Fibroblast of skin of right biceps (primary cell): ENCODE measurements around the gene NXPH1.

Experiments
- DNase-seq: peaks from one replicate; pipeline ENCODE4 v3.0.0-alpha.2; 2013

The NXPH1 gene

DNA sequence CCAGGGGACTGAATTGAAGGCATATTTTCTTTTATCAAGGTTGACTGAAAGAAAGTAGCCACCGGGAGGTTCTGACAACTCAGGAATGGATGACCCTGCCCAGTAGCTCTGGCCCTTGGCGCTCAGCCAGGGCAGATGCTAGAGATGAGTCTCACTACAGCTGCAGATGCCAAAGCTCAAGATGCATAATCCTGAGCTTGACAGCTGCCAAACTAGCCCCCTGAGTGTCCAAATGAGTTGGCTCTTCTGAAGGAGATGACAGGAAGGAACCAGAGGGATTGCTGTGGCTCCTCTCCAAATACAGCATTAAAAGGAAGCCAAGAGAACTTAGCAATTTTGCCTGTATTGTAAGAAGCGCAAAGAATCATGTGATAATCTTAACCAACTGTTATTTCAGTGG is 78.4 kb downstream of the NXPH1 start:
- DNase-seq, result no peak

DNA sequence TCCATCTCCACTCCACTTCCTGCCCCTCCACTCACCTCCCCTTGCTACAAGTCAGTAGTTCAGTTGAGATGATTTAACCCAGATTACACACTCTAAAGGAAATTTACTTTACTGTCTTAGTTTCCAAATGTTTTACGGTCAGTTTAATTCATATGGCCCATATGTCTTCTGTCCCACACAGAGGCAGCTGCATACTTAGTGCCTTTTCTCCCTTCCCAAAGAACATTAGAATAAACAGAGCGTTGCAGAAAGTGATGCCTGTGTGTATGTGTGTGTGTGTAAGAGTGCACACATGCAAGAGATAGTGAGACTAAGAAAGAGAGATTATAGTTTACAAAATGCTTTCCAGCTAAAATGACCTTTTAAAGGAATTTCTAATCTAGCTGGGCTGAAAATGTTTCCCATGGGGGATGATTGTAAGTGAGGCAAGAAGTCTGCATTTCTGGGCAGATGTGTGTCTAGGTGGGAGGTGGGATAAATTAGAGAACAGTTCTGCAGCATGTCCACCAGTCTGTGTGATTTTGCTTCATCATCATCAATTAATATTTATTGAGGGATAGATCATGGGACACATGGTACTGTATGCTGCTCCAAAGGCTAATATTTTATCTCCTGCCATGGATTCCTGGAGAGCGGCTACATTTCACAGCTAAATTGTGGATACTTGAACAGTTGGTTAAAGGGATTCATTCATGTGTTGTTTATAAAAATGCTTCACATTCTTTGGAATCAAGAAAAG is 81.5 kb downstream of the NXPH1 start:
- no peak for DNase-seq

DNA sequence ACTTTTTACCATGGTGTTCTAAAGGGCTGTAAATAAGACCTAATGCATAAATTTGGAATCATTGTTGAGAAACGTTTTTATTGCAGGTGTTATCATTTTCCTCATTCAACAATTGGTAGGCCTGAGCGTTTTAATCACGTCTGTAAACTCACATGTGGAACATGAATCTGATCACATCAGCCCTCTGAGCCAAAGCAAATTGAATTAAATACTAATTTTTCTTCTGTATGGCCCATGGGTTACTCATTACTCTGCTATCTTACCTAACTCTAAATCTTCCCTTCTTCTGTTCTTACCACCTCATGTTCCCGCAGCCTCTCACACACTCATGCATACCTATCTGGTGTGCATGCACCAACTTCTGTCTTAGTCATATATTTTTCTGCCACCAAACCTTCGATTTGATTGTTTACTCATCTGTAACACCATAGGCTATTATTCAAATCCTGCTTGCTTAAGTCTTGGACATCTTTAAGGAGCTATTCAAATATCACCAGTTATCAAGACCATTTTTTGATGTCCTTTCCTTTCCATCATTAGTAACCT is 82.3 kb downstream of the NXPH1 start:
- no peak for DNase-seq

DNA sequence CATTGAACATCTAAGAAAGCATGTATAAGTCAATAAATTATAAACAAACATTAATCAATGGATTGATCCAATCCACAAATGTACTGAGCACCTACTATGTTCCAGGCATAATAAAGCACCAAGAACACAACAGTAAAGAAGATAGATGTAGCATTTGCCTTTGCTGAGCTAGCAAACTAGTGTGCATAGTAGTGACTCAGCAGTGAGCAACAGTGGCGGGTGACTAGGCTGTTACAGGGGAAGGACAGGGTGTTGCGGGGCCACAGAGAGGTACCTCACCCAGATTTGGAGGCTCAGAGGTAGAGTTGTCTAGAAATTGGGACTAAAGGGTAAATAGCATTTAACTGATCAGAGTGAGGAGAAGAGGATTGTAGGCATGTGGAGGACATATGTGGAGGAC is 83.6 kb downstream of the NXPH1 start:
- no peak for DNase-seq

DNA sequence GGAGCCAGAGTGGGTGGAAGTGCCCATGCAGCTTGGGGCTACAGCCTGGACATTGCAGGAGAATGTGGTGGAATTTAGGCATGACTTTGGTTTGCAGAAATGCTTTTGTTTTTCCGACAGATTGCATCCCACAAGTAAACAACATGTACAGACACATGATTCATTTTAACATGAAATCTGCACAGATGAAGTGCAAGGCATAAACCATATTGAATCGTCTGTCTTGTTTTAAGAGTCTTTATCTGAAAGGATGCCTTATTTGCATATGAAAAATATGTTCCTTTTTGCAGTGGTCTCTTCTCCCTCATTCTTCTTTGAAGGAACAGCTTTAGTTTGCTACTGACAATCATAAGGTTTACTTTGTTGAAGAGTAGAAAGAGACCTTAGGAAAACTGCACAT is 94.9 kb downstream of the NXPH1 start:
- DNase-seq, result no peak

DNA sequence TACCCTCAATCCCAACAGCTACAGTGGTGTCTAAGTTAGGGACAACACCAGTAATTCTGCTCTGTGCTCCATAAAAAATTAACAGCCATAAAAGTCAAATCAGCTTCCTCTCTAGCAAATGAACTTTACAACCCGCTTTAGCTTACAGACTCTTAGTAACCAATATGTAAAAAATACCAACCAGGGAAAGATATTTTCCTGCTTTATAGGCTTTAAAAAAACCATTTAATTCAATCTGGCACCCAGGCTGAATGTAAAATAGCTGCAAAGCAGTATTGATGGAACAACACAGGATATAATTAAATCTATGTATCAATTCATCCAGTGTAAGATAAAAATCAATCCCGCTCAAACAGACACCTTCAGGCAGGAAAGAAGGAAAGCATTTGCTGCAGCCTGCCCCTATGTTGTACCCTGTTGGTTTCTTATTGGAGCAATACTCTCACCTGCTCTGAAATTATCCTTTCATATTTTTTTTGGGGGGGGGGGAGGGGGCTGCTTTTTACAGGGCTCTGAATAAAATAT is 98.6 kb downstream of the NXPH1 start:
- DNase-seq, result no peak

DNA sequence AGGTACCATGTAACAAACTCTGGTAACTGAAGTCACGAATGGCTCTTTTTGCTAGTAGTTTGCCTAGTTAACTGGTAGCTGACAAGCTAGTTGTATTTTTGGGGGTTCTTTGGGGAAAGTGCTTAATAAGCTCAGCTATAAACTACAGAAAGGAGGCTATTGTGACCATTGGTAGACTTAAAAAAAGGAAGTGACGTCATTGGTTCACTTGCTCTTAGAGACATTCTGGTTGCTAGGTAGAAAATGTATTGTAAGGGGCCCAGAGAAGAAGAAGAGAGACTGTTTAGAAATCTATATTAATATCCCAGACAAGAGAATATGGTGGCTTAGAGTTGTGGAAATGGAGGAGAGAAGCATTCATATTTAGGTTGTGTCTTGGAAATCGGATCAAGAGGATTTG is 103.0 kb downstream of the NXPH1 start:
- no peak for DNase-seq

DNA sequence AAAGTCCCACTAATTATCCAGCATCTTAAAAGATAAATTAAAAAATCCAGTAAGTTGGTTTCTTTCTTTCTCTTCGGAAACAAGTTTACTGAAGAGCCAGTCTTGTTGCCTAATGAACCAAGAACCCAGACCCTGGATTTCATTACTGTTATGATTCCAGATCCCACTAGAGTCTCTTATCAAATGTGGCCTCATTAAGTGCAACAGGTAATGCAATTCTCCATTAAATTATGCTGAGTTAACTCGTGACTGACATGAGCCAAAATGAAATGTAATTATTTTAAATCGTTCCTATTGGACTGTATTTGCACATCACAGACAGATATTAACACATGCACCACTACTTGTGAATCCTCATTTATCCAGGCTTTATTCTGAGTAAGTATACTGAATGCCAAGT is 115.6 kb downstream of the NXPH1 start:
- no peak for DNase-seq

DNA sequence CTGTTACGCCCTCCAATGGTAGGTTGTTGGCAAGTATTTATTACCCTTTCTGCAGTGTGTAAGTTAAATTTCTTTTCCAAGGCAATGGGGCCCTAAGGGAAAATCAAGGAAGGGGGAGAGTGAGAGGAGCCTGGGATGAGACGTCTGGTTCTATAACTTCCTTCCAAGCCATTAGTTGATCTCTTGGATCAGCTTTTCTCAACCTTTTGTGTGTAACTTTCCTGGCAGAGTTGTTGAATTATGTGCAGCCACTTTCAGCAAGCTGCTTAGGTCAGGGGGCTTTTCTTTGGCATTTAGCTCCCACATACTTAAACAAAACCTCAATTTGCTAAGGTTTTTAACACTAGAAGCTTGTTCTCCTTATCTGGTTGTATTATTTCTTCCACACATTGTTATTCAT is 127.1 kb downstream of the NXPH1 start:
- no peak for DNase-seq

DNA sequence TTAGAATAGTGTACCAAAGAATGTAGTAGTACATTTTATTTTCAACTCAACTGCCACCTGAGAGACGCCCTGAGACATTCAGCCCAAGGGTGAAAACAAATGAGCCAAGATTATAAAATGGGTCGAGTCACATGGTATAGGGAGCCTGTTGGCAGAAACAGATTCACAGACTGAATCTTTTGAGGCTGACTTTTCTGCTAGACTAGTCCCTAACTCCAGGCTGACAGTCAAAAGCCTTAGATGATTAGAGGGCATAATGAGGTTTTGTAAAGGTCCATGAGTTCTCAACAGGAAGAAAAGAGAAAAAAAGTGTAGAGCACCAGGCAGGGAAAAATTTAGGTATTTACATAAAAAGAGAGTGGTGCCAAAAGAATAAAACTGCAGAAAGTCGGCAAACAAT is 128.0 kb downstream of the NXPH1 start:
- DNase-seq, result no peak

DNA sequence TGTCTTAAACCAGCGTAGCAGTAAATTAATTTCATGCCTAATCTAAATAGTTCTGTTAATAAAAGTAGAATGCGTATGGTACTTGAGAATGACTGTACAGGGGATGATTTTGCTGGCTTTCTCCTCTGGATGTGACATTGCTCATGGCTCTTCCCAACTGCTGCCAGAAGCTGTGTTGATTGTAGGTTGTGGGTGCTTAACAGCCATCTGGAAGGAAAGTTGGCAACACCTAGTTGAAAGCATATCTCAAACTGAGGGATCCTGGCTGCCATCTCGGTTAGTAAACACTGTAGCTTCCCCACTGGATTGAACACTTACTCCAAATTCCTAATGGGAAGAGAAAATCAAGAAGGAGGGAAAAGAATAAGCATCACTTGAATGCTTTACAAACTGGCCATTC is 130.9 kb downstream of the NXPH1 start:
- no peak for DNase-seq

DNA sequence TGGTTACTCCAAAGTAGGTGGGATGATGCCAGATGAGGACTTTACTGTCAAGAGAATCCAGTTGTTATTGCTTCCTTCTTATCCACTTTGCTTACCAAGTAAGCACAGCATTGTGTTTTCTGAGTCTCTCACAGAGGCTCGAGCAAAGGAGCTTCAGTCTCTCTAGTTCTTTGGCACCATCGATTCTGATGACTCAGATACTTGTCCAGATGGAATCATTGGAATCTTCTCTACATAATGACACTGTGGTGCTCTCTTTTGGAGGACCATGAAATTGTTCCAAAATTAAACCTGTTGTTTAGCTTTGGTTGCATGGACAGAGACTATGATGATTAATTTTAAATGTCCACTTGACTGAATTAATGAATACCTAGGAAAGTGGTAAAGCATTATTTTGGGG is 132.6 kb downstream of the NXPH1 start:
- DNase-seq, result no peak

DNA sequence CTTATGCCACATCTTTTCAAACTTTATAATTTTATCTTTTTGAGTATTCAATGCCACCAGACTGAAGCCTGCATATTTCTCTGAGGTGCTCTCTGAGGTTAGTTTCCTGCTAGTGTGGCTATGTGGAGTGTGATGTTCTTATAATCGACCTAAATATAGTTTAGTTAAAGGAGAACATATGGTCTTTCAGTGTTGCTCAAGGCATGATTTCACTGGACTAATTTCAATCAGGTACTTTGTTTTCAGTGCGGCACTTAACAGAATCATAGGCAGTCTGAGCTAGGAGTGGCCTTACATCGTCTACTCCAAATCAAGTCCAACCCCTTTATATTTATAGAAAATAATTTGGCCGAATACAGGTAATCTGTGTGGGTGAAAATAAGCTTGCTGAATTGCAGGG is 134.2 kb downstream of the NXPH1 start:
- no peak for DNase-seq

DNA sequence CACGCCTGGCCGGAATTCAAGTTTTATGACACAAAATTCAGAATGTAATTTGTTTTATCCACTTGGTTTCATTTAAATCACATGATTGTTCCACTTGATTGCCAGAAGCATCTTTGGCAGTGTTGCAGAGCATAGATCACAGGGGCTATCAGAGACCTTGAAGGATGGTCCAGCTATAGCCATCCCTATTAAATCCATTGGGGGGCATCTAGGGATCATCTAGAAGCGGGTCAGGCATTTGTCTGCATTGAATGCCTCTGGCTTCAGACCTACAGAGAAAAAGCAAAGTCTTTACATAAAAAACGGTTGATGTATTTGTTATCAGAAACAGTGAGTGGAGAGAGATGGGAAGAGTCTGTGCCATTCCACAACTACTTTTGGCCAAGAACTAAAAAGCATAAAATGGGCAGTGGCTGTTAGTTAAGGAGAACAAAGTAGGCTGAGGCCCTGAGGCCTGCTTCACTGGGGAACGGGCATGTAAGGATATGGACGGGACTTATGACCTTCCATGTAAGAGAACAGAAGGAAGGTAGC is 146.3 kb downstream of the NXPH1 start:
- DNase-seq, result no peak

DNA sequence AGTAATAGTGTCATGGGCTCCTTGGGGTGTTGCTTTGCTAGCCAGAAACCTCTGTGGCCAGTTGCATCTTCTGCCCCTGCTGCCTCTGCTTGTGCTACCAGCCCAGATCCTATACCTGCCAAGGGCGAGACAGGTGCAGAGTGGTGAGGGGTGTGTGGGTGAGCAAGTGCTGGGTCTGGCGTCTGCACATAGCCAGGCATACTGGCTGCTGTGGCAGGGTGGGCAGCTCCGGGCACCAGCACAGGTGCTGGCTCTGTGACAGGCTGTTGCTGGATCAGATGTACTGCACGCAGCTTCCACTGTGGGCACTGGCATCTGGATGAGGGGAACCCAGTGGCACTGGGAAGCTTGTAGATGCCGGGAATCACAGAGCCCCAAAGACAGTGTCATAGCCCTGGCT is 148.4 kb downstream of the NXPH1 start:
- no peak for DNase-seq

DNA sequence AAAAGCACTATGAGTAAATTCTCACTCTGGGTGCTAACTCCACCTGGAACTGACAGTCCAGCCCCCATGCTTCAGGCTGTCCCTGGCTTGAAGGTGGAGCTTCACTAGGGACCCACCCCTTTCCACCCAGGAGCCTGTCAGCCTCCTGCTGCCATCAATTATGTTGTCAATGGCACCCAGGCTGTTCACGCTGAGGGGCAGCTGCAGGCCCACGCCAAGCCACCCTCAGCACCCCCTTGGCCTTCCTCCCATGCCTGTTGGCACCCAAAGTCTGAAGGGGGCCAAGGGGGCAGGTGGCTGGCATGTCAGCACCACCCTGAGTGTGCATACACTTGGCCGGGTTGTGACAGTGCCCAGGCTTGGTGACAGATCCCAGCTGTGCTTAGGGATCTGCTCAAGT is 149.3 kb downstream of the NXPH1 start:
- no peak for DNase-seq

DNA sequence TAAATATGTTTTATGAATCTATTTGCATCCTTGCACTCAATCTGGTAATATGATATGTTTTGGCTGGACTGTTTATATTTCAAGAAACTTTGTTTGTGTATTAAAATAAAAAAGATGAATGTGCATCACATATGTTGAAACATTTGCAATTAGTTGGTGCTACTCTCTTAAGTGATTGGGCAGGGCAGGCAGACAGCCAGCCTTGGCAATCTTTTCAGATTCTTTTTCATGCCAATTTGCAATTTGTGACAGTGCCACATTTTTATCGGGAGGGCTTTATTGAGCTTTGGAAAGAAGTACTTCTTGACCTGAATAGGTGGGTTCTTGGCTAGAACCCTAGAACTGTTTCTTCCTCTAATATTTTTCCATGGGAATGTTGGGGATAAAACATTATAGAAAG is 152.2 kb downstream of the NXPH1 start:
- no peak for DNase-seq

DNA sequence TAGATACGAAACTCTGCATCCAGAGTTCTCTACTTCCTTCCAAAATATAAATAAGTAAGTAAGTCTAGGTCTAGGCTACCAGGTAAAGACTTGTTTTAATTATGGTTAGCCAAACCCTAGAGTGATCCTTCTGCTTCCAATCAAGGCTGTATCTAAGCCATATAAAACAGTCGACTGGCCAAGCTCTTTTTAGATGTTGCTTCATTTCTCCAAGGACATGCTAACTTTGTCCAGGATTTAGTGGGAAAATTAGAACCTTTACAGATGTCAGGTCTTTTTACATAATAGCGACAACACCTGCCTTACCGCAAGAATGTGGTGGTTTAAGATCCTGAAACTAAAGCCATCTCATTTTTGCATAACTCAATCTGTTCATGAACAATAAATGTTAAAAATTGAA is 156.8 kb downstream of the NXPH1 start:
- no peak for DNase-seq

DNA sequence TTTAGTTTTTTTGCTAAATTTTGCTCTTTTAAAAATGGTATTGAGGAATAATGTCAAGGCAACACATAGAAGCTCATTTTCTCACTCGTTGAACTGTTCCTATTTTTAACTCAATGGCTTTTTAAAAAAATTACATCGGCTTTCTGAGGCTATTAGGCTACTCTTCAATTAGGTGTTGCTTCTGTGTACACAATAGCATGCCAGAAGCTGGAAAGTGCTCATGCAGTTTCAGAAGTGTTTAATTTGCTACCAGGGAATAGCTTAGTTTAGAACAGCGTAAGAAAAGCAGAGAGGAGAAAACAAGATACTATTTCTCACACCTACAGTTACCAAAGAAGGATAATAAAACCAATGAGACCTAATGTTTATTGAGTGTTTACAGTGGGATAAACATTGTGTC is 157.4 kb downstream of the NXPH1 start:
- DNase-seq, result no peak

DNA sequence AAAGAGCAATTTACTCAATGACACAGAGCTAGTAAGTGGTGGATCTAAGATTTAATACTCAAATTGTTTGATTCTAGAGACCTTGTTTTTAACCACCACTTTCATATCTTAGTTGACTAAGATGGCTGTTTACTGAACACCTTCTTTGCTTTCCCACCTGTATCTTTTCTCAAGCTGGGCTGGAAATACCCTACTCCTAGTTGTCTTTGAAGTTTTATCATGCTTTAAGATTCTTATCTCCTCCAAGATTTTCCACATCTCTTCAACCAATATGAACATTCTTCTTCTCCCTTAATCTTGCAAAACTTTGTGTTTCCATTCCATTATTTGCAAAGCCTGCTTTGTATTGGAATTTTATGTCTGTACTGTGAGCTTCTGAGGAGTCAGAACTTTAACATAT is 157.9 kb downstream of the NXPH1 start:
- no peak for DNase-seq

DNA sequence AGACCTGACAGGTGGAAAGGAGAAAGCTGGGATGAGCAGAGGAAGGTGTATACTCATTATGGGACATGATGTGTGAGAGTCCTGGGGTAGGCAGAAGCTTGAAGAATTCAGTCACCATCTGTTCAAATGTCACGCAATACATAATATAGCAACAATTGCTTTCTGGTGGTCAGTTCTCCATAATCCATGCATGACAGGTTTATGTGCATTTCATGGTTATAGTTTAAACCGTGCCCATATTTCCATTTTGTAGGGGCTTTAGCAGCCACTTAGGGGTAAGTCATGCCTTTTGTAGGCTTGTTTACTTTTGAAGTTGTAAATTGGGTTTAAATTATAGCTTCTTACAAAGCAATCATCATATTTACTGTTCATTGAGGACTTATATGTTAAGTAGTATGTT is 158.8 kb downstream of the NXPH1 start:
- DNase-seq, result no peak

DNA sequence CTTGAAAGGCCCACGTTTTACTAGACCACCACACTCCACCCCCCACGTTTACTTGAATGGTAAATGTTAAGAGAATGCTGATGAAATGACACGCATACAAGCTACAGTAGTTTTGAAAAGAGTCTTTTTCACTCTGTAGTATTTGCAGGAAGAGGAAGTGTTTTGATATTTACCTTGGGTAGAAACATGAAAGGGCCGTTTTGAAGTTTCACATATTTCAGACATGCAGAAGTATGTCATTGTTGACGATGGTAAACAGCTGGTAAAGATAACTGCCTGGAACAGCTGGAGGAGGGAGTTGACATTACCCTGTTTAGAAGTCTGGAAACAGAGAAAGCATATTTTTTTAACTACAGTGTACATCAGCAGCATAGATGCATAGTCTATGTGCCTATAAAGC is 160.7 kb downstream of the NXPH1 start:
- DNase-seq, result no peak

DNA sequence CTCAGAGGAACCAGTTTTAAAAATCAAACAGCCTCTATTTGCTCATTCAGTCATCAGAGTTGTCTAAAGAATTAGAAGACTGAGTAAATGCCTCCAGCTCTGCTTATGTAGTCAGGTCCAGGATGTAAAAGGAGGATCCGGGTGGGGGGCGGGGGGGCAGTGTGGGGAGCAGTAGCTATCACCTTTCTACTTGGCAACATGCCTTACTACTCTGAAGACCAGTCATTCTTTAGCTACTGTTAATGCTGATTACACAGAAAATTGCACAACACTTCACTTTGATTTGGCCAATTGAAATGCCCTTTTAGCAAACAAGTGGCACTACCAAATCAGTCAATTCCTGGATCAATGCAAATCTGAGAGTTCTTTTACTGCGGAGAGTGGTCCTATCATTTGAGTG is 164.2 kb downstream of the NXPH1 start:
- no peak for DNase-seq

DNA sequence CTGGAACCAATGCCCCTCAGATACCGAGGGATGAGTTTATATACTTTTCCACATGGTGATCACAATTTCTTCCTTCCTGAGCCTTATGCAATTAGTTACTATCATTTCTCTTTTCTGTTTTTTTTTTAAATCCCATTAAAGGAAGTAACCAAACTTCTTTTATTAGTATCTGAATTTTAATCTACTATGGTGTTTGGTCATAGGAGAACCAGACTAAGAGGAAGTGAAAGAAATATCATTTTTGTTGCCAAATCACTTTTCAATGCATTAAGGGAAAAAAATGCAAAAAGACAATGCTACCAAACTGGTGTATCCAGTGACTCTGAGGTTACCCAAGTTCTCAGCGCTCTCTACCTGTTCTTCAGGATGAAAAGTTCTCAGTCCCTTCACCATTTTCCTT is 167.7 kb downstream of the NXPH1 start:
- no peak for DNase-seq

DNA sequence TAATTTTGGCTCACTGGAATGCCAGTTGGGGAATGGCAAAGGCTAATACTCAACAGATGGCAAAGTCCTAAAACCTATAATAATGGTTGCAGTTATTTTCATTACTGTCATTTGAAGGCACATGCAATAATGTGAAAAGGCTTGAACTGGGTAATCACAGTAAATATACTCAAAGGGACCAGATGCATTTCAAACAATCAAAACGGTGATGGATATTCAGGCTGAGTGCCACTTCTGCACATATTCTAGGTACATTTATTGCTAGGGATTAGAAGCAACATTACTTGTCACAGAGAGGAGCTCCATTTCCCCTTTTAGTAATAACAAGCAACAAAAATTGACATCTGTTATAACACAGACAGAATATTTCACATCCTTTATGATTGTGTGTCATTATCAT is 171.8 kb downstream of the NXPH1 start:
- no peak for DNase-seq
